Measurements from ENCODE around the gene EYA4. TPM values are rescaled to one million over a fixed set of nuclear protein-coding genes. Genes with fewer than 3 reads are reported as not detected.

The EYA4 gene
- polyA plus RNA-seq, 2 of the 4 experiments (the other 2 are of a cell fraction), result 14.4 to 28.3 TPM

DNA sequence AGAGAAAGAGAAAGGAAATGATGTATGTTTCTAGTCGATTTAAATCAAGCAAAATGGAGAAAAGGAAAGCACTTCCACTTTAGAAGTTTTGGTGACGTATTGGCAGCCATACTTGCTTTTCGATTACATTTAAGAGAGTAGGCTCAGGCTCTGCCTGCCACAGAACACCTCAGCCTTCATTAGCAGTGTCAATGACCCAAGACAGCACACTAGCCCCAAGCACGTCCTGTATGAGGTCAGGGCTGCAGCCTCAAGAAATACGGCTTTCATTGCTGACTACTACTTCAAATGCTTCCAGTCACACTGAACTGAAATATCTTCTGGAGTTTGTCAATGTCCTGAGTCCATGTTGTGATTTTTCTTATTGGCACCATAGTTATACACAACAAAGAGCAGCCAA lies 285.3 kb downstream of the EYA4 start:
- H3K27ac ChIP-seq, result no peak overlapping the region
- FAIRE-seq (no peak), ATAC-seq (no peak), DNase-seq (ENCODE audit: low read depth in 1 of 2, low spot score in 1 of 2) (no peak)
- no peak overlapping the region for H3K4me2 ChIP-seq
- H3K4me1 ChIP-seq, result no peaks in the 10 kb centered on the region
- no peak overlapping the region for H3K4me3 ChIP-seq
- CTCF ChIA-PET, result interaction anchor here (1.2 kb wide), 1 partner anchor 398 kb away, joined by 3 read pairs; no protein-coding TSS in a partner anchor
- no peaks in the 10 kb centered on the region for H3K9me3 ChIP-seq
- POLR2A ChIA-PET, result no interaction called here
- TF ChIP-seq, protein P1, sequence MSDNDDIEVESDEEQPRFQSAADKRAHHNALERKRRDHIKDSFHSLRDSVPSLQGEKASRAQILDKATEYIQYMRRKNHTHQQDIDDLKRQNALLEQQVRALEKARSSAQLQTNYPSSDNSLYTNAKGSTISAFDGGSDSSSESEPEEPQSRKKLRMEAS (IDR thresholded peaks at IDR 0.05), result no peak
- TF ChIP-seq CBX8 (IDR thresholded peaks at IDR 0.05), result no peak
- TF ChIP-seq ZSCAN20 (CRISPR knock-in tag; IDR thresholded peaks at IDR 0.05), result no peak
- TF ChIP-seq ZC3H11A (IDR thresholded peaks at IDR 0.05), result no peak
- TF ChIP-seq TFCP2L1 (CRISPR knock-in tag; IDR thresholded peaks at IDR 0.05), result no peak
- TF ChIP-seq POLR2A (IDR thresholded peaks at IDR 0.05; ENCODE audit: low read length), result no peak
- TF ChIP-seq HEYL (CRISPR knock-in tag; IDR thresholded peaks at IDR 0.05), result no peak
- TF ChIP-seq, protein P2, sequence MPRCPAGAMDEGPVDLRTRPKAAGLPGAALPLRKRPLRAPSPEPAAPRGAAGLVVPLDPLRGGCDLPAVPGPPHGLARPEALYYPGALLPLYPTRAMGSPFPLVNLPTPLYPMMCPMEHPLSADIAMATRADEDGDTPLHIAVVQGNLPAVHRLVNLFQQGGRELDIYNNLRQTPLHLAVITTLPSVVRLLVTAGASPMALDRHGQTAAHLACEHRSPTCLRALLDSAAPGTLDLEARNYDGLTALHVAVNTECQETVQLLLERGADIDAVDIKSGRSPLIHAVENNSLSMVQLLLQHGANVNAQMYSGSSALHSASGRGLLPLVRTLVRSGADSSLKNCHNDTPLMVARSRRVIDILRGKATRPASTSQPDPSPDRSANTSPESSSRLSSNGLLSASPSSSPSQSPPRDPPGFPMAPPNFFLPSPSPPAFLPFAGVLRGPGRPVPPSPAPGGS (IDR thresholded peaks at IDR 0.05), result no peak
- WGBS (ENCODE audit: missing lambda C conversion rate), result 82% methylated on average over 5 of the region's 5 CpGs

DNA sequence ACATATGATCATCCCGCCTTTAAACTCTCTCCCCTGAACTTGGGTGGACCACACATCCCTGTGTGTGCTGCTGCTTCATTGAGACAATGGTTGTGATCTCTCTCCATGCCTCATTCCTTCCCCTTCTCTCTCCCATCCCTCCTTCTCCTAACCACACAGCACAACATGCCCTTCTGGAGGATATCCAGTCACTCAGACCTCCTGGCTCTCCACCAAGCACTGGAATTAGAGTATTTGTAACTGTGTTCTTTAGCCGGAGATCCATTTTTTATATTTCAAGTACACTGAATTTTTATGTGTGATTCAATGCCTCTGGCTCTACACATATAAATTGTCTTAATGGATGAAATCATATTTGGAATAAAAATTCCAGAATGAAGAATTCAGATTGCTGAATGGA lies 287.4 kb downstream of the EYA4 start:
- WGBS (ENCODE audit: missing lambda C conversion rate), result 94% methylated on average over 2 of the region's 2 CpGs
- no peak for FAIRE-seq
- Histone ChIP-seq H3K27ac (no peak overlapping the region), H3K4me1 (no peaks in the 10 kb centered on the region), H3K4me3 (no peak overlapping the region), H3K9me3 (no peaks in the 10 kb centered on the region), H3K4me2 (no peak overlapping the region)
- CTCF ChIA-PET, result no interaction called here
- POLR2A ChIA-PET, result no interaction called here
- TF ChIP-seq FOXS1 (CRISPR knock-in tag; IDR thresholded peaks at IDR 0.05) (no peak), CBX2 (IDR thresholded peaks at IDR 0.05; ENCODE audit: borderline replicate concordance, low read depth) (no peak), MAFK (IDR thresholded peaks at IDR 0.05; ENCODE audit: partially characterized antibody) (no peak), NR3C1 (IDR thresholded peaks at IDR 0.05) (no peak), HOXA7 (CRISPR knock-in tag; IDR thresholded peaks at IDR 0.05) (no peak), HOXB5 (CRISPR knock-in tag; IDR thresholded peaks at IDR 0.05) (no peak)
- TF ChIP-seq, protein P3, sequence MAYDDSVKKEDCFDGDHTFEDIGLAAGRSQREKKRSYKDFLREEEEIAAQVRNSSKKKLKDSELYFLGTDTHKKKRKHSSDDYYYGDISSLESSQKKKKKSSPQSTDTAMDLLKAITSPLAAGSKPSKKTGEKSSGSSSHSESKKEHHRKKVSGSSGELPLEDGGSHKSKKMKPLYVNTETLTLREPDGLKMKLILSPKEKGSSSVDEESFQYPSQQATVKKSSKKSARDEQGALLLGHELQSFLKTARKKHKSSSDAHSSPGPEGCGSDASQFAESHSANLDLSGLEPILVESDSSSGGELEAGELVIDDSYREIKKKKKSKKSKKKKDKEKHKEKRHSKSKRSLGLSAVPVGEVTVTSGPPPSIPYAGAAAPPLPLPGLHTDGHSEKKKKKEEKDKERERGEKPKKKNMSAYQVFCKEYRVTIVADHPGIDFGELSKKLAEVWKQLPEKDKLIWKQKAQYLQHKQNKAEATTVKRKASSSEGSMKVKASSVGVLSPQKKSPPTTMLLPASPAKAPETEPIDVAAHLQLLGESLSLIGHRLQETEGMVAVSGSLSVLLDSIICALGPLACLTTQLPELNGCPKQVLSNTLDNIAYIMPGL (CRISPR knock-in tag; IDR thresholded peaks at IDR 0.05; ENCODE audit: borderline replicate concordance), result no peak
- TF ChIP-seq, protein P4, sequence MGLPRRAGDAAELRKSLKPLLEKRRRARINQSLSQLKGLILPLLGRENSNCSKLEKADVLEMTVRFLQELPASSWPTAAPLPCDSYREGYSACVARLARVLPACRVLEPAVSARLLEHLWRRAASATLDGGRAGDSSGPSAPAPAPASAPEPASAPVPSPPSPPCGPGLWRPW (IDR thresholded peaks at IDR 0.05), result no peak
- TF ChIP-seq, protein P5, sequence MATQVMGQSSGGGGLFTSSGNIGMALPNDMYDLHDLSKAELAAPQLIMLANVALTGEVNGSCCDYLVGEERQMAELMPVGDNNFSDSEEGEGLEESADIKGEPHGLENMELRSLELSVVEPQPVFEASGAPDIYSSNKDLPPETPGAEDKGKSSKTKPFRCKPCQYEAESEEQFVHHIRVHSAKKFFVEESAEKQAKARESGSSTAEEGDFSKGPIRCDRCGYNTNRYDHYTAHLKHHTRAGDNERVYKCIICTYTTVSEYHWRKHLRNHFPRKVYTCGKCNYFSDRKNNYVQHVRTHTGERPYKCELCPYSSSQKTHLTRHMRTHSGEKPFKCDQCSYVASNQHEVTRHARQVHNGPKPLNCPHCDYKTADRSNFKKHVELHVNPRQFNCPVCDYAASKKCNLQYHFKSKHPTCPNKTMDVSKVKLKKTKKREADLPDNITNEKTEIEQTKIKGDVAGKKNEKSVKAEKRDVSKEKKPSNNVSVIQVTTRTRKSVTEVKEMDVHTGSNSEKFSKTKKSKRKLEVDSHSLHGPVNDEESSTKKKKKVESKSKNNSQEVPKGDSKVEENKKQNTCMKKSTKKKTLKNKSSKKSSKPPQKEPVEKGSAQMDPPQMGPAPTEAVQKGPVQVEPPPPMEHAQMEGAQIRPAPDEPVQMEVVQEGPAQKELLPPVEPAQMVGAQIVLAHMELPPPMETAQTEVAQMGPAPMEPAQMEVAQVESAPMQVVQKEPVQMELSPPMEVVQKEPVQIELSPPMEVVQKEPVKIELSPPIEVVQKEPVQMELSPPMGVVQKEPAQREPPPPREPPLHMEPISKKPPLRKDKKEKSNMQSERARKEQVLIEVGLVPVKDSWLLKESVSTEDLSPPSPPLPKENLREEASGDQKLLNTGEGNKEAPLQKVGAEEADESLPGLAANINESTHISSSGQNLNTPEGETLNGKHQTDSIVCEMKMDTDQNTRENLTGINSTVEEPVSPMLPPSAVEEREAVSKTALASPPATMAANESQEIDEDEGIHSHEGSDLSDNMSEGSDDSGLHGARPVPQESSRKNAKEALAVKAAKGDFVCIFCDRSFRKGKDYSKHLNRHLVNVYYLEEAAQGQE (IDR thresholded peaks at IDR 0.05), result no peak
- ATAC-seq, result no peak
- DNase-seq (ENCODE audit: low read depth in 1 of 2, low spot score in 1 of 2), result no peak

DNA sequence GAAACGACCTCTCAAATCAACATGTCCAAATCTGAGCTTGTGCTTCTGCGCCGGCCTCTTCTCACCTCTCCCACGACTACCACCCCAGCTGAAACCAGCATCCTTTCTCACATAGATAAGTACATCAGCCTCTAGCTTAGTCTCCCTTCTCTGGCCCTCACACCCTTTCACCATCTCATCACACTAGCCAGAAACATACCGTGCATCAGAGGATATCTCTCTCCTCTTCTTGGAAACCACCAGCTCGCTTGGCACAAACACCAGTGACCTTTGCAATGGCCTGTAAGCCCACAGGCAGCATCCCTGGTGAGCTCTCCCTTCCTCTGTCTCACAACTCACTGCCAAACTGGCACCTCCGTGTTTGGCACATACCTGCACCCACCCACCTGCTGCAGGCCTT lies 291.8 kb downstream of the EYA4 start:
- Histone ChIP-seq H3K4me2 (no peak overlapping the region), H3K4me3 (no peak overlapping the region), H3K9me3 (no peaks in the 10 kb centered on the region), H3K4me1 (no peaks in the 10 kb centered on the region), H3K27ac (no peak overlapping the region)
- FAIRE-seq (no peak), DNase-seq (ENCODE audit: low read depth in 1 of 2, low spot score in 1 of 2) (no peak), ATAC-seq (no peak)
- WGBS (ENCODE audit: missing lambda C conversion rate), result 73% methylated on average over 7 of the region's 7 CpGs
- POLR2A ChIA-PET, result no interaction called here
- CTCF ChIA-PET, result interaction anchor here (1.0 to 1.9 kb wide), 3 partner anchors 11 to 388 kb away, joined by 3 to 9 read pairs (median 6); no protein-coding TSS in a partner anchor
- TF ChIP-seq KDM1A (IDR thresholded peaks at IDR 0.05; ENCODE audit: low read depth) (no peak), TFCP2L1 (CRISPR knock-in tag; IDR thresholded peaks at IDR 0.05) (no peak), HDAC2 (IDR thresholded peaks at IDR 0.05) (no peak), CHD2 (IDR thresholded peaks at IDR 0.05; ENCODE audit: low read length, partially characterized antibody) (no peak), PHF8 (IDR thresholded peaks at IDR 0.05; ENCODE audit: borderline replicate concordance, low read depth) (no peak), BHLHE40 (IDR thresholded peaks at IDR 0.05; ENCODE audit: low read depth, low read length) (no peak), FOSL2 (IDR thresholded peaks at IDR 0.05) (no peak), FOSL2 (CRISPR knock-in tag; IDR thresholded peaks at IDR 0.05) (no peak), EHF (CRISPR knock-in tag; IDR thresholded peaks at IDR 0.05) (no peak), ESRRA (IDR thresholded peaks at IDR 0.05; ENCODE audit: borderline replicate concordance, low read length) (no peak), GATA3 (IDR thresholded peaks at IDR 0.05; ENCODE audit: borderline replicate concordance) (no peak), TP53 (CRISPR knock-in tag; IDR thresholded peaks at IDR 0.05) (no peak)
- TF ChIP-seq, protein P6, sequence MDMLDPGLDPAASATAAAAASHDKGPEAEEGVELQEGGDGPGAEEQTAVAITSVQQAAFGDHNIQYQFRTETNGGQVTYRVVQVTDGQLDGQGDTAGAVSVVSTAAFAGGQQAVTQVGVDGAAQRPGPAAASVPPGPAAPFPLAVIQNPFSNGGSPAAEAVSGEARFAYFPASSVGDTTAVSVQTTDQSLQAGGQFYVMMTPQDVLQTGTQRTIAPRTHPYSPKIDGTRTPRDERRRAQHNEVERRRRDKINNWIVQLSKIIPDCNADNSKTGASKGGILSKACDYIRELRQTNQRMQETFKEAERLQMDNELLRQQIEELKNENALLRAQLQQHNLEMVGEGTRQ (IDR thresholded peaks at IDR 0.05), result no peak
- TF ChIP-seq, protein P1 (IDR thresholded peaks at IDR 0.05), result no peak
